HG02678 (cell line): ENCODE data around the gene SAT2.
"Not testable (repeated sequence)": the region's sequence is repeated elsewhere in the genome, so short reads cannot be mapped to it uniquely, and the experiment has no call there.

Experiments
- ATAC-seq: cut with Tn5 transposase; IDR thresholded peaks from one replicate; pipeline ENCODE4 v1.9.1; 2021; ENCODE audit warnings: mild to moderate bottlenecking, moderate library complexity; ENCODE audit not compliant: unreplicated experiment

SAT2 gene

DNA sequence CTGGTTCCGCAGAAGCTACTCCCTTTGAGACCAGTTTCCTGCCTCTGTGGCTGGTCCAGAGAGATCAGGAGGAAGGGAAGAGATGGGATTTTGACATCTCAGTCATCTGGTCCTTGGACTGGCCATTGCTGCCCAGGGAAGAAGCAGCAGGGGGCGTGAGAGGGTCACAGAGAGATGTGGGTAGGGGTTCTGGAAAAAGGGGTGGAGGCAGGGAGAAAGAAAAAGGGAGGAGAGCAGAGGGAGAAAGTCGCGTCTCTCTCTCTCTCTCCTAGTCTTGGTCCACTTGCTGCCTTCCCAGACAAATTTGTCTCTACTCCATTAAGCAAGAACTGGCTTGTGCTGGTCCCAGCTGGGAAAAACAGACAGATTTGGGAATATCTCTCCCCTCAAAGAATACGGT is 6.8 kb upstream of the SAT2 start:
- no peak for ATAC-seq

DNA sequence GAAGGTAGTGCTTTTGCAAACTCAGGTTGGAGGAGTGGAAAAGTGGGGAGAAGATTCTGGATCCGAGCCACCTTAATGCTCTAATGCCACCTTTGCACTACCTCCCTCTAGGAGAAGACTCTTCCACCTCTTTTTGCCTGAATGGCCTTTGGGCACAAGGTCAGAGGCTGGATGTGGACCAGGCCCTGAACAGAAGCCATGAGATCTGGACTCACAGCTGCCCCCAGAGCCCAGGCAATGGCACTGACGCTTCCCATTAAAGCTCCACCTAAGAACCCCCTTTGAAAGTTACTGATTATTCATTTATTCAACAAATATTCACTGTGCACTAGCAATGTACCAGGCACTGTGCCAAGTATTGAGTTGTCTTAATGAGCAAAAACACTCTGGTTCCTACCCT is 5.5 kb upstream of the SAT2 start:
- no peak for ATAC-seq

DNA sequence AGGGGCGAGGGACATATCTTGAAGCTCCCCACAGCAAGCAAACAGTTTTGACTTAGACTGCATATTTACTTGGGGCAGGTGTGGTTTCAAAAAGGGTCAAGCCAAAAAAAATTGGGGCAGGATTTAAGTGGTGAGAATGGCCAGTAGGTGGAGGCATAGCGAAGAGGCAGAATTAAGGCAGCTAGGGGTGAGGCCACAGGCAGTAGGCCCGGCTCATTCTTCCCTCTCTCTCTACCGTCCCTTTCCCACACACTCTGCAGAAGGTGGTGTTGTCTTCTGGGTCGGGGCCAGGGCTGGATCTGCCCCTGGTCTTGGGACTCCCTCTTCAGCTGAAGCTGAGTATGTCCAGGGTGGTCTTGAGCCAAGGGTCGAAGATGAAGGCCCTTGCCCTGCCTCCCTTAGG is 4.9 kb upstream of the SAT2 start:
- ATAC-seq = no peak

DNA sequence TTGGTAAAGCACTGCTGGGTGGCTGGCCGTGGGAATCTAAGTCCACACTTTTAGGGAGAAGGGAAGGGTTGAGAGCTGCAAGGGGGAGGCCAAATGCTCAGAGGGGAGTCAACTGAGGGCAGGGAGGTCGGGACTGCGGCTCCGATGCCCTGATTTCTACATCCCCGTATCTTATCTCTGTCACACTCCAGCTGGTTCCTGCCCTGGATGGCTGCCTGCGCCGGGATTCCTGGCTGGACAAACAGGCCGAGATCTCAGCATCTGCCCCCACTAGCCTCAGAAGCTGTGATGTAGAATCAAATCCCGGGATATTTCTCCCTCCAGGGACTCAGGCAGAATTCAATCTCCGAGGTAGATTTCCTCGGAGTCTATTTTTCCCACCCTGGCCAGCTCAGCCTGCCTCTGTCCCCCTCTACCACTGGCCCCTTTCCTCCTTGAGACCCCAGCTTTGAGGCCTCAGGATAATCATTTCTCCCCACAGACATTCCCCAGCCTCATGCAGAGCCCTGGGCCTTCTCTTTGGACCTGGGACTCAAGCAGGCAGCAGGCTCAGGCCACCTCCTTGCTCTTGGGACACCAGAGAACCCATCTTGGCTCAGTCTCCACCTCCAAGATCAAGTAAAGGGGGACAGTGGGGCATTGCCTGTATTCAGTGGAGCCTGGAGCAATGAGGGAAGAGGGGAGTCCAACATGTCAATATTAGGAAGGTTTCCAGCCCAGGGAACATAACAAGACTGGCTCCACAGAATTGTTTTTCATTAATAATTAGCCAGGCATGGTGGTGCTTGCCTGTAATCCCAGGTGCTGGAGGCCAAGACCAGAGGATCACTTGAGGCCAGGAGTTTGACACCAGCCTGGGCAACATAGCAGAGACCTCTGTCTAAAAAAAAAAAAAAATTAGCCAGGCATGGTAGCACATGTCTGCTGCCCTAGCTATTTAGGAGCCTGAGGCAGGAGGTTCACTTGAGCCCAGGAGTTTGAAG is 4.1 kb upstream of the SAT2 start:
- no peak for ATAC-seq

DNA sequence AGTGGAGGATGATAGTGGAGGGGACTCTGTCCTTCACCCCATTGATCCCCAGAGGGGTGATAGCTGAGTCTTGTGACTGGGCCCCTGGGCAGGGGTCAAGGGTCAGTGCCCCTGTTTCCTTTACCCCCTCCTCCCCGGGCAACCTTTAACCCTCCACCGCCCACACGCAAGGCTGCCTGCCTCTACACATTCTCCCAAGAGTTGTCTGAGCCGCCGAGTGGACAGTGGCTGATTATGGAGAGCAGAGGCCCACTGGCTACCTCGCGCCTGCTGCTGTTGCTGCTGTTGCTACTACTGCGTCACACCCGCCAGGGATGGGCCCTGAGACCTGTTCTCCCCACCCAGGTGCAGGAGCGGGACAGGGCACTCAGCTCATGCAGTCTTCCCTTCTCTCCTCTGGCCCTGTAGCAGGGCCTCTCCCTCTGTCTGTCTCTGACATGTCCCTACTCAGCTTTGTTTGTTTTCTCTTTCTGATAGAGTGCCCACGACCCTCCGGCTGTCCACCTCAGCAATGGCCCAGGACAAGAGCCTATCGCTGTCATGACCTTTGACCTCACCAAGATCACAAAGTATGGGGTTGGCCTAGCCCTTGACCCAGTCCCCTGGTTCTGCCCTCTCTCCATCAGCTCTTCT is 2.4 kb upstream of the SAT2 start, which contains the start of gene SHBG:
Gene SHBG (plus strand): TSS at position 197 of the 633 bp plus-strand sequence. CDS start 38 bp downstream, at position 235.
- ATAC-seq = no peak

DNA sequence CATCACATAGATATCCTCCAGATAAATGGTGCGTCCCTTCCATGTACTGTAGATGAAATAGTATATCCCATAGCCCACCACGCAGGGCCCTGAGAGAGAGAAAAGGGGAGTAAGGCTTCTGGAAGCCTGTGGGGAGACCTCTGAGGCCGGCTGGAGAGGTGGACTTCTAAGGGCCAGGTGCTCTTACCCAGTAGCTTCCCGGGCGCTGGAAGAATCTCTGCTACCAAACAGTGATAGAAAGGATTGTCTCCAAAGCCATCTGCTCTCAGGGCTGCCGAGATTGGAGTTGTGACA is 718 bp downstream of the SAT2 start:
- no peak for ATAC-seq

DNA sequence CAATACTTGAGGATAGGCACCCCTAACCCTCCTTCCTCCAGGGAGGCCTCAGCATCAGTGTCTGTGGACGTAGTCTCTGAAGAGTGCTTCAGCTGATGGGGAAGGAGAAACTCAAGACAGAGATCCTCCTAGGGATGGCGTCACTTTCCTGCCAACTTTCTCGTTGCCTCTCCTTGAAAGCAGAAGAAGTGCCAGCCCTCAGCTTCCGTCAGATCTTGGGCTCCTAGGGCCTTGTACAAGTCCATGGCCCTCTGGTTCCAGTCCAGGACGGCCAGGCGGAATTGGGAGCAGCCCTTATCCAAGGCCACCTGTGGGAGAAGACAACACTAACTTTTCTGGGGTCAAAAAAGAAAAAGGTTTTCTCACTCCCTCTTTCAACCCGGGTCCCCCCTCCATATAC is 1.3 kb downstream of the SAT2 start:
- ATAC-seq = no peak

DNA sequence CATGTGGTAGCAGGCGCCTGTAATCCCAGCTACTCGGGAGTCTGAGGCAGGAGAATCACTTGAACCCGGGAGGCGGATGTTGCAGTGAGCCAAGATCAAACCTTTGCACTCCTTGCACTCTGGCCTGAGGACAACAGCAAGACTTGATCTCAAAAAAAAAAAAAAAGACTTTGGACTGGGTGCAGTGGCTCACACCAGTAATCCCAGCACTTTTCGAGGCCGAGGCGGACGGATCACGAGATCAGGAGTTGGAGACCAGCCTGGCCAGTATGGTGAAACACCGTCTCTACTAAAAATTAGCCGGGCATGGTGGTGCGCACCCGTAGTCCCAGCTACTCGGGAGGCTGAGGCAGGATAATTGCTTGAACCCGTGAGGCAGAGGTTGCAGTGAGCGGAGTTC is 1.9 kb downstream of the SAT2 start:
- ATAC-seq = not testable (repeated sequence)

DNA sequence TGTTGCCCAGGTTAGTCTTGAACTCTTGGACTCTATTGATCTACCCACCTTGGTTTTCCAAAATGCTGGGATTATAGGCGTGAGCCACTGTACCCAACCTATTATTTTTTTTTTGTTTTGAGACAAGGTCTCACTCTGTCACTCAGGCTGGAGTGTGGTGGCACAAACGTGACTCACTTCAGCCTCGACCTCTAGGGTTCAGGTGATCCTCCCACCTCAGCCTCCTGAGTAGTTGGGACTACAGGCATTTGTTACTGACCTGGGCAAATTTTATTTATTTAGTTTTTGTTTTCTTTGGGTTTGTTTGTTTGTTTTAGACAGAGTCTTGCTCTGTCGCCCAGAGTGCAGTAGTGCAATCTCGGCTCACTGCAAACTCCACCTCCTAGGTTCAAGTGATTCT is 4.0 kb downstream of the SAT2 start:
- no peak for ATAC-seq

DNA sequence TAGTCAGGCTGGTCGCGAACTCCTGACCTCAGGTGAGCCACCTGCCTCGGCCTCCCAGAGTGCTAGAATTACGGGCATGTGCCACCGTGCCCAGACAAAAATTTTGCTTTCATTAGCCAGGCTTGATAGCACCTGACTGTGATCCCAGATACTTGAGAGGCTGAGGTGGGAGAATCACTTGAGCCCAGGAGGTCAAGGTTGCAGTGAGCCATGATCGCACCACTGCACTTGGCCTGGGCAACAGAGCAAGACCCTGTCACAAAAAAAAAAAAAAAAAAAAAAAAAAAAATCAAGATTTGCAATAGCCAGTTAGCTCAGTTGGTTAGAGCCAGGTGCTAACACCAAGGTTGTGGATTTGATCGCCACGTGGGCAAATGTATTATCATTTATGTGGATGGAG is 6.8 kb downstream of the SAT2 start:
- ATAC-seq = no peak

DNA sequence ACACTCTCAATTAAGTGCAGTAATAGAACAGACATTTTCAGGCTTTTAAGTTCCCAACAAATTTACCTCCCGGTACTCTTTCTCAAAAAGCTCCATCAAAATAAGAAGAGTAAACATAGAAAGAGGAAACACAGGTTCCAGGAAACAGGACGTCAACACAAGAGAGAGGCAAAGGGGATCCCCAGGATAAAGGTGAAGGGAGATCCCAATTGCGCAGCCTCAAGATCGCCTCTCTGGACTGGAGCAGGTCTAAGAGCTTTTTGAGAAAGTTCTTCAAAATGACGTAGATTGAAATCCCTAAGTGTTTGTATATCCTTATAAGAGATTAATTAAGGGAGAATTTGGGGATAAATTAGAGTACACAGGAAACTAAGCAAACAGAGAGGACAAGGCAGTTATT is 9.0 kb downstream of the SAT2 start:
- no peak for ATAC-seq

DNA sequence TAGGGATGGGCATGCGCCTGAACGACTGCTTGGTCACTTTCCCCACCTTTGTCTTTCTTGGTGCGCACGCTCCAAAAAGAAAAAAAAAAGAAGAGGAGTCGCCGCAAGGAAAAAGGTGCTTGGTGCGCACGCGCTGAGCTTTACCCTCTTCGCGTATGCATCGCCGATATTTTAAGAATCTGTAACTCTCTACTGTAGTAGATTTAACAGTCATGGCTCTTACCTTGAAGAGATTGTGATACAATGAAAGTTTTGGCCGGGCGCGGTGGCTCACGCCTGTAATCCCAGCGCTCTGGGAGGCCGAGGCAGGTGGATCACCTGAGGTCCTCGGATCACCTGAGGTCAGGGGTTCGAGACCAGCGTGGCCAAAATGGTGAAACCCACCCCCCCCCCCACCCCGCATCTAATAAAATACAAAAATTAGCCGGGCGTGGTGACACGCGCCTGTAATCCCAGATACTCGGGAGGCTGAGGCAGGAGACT is 12.3 kb downstream of the SAT2 start:
- no peak for ATAC-seq

DNA sequence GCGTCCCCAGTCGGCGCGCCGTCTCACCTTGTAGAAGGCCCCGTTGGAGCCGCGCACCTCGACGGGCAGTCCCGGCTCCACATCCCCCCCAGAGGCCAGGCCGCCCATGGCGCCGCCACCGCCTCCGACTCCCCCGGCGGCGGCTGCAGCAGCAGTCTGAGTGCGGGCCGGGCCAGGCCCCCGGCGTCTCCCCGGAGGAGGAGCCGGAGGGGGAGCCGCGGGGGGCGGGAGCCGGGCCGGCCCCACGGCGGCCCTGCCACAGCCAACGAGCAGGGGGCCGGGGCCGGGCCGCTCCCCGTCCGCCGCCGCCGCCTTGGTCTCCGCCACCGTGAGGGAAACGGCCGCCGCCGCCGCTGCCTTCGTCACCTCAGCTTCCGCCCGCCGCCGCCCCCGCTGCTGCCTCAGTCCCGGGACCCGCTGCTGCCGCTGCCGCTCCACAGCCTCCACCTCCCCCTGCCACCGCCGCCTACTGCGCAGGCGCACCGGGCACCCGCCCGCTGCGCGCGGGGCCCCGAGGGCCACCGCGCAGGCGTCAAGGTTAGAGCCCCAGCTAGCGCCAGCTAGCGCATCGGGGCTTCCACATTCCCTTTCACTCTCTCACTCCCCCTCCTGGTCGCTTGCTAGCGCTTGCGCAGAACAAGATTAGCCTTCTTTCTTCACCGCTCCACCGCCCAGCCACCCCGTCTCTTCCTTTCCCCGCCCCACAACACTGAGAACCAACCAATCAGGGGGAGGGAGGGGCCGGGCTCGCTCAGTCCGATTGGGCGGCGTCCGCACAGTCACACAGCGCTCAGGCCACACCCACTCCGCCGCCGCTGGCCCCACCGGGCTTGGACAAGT is 13.0 kb downstream of the SAT2 start, which contains the start of gene FXR2:
Gene FXR2 (minus strand): TSS at position 473 of the 840 bp plus-strand sequence. CDS start 365 bp downstream, at position 108.
- peak; percentile 89 for ATAC-seq

DNA sequence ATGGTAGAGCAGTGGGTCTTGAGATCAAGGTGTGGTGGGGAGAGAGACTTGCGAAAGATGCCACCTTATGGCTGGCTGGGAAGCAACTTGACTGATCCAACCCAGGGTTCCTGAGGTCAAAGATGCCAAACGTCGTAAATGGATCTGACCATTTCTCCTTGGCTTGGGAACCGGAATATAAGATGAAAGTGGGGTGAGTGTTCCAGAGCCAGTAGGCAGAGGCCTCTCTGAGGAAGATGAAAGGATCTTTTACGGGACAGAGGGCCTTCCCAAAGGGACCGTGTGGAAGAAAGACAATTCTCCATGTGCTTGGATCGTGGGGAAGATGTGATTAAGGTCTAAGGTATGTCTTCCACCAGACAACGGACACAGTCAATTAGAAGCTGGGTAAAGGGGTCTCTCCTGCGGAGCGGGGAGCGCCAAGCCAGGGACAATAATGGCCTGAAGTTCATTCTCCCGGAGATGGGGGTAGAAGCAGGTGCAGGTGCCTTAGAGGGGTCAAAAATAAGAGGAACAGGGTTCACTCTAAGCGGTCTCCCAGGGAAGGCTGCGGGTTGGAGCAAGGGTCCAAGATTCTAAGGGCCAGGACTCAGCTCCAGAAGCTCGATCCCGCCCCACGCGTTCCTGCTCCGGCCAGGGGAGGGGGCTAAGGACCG is 13.7 kb downstream of the SAT2 start:
- ATAC-seq = no peak

DNA sequence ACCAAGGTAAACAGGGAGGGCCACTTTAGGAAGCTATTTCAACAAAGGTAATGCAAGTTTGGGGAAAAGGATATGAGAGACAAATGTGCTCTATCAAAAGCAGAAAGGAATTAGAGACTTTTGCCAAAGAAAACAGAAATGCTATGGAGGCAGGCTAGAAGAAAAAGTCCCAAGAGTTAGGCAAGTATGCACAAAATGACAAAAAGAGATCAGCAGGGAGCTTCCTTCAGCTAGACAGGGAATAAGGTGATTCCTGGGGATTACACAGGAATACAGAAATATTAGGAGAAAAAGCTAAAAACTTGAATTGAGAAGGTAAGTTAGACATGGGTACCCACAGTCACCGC is 15.4 kb downstream of the SAT2 start:
- no peak for ATAC-seq

DNA sequence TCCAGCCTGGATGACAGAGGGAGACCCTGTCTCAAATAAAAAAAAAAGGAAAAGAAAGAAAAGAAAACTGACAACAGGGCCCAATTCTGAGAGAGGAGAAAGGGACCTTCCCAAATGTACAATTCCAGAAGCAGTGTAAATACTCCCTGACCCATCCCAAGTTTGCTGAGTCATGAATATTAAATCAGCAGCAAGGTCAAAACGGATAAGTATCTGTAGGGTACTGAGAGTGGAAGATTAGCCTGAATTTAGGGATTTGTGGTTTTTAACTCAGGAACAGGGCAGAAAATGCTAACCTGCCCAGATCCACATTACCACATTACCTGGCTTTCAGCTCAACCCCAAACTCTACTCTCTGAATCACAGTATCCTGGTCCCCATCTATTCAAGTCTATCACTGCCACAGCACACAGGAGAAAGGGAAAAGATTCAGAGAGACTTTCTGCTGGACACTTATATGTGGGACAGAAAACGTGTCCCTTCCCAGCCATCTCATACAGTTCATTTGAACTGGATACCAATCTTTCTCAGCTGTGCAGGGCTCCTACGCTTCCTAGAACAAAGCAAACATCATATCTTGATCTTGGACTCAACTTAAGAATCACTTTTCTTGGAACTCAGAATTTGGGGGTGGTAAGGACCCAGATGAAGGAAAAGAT is 15.9 kb downstream of the SAT2 start:
- no peak for ATAC-seq

DNA sequence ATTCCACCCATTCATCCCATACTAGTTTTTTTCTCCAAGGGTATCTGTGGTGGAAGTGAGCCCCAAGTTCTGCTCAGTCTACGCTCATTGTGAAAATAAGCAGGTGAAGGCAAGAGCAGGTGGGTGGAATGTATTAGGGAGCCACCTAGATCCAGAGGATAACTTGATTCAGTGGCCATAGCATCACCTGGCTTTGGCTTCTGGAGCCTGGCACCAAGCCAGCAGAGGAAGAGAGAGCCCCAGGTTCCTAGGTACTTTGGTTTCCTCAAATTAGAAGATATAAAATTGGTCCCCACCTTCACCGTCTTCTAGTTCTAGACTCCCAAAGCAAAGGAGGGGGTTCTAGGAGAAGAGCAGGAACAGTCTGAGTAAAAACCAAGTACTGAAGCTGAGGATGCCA is 17.0 kb downstream of the SAT2 start:
- no peak for ATAC-seq

DNA sequence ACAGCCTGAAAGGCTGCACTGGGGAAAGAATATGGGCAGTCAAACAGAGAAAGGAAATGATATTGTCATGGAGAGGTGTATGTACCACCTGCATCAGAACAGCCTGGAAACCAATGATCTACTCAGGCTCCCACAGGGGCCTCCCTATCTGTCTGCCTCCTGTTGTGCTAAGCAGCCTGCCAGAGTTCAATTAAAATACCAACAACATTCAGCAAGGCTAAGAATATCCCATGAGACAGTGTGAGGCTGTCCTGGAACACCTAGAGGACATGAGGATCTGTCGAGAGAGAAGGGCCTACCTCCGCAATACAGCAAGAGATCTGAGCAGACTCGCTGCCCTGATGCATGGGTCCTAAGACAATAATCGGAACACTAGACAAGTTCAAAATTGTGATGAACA is 21.3 kb downstream of the SAT2 start:
- no peak for ATAC-seq

DNA sequence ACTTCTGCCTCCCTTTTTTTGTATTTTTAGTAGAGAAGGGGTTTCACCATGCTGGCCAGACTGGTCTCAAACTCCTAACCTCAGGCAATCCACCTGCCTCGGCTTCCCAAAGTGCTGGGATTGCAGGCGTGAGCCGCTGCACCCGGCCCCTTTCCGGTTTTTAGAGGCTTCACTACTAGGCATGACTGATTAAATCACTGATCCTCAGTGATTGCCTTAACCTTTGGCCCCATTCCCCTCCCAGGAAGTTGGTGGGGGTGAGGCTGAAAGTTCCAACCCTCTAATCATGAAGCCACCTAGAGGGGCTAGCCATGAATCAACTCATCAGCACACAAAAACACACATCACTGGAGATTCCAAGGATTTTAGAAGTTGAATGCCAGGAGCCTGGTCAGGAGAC is 30.1 kb downstream of the SAT2 start:
- not testable (repeated sequence) for ATAC-seq

DNA sequence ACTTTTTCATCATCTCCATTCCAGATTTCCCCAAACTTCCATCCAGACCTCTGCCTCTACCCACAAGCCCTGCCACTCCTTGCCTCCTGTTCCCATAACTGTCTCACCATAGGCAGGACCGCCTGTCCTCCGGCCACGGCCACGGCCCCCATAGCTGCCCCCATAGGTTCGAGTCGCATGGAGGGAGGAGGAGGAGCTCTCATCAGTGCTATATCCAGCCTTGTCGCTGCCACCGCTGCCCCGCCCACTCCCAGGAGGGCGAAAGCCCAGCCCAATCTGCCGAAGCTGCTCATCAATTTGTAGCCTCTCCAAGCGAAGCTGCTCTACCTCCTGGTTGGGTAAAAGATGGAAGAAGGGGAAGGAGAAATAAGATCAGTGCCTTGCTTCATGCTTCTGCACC is 34.3 kb downstream of the SAT2 start:
- no peak for ATAC-seq
